Measurements from ENCODE around the gene CHRM5. TPM values are rescaled to one million over a fixed set of nuclear protein-coding genes. Genes with fewer than 3 reads are reported as not detected.

CHRM5 gene
- total RNA-seq, 1 experiment from 2014 or later = not detected

- no peaks in the 10 kb centered on the region for H3K4me1 ChIP-seq
- no peaks in the 10 kb centered on the region for H3K4me1 Mint-ChIP-seq (ENCODE audit: low read depth, unreplicated experiment)
- TF ChIP-seq, protein P1, sequence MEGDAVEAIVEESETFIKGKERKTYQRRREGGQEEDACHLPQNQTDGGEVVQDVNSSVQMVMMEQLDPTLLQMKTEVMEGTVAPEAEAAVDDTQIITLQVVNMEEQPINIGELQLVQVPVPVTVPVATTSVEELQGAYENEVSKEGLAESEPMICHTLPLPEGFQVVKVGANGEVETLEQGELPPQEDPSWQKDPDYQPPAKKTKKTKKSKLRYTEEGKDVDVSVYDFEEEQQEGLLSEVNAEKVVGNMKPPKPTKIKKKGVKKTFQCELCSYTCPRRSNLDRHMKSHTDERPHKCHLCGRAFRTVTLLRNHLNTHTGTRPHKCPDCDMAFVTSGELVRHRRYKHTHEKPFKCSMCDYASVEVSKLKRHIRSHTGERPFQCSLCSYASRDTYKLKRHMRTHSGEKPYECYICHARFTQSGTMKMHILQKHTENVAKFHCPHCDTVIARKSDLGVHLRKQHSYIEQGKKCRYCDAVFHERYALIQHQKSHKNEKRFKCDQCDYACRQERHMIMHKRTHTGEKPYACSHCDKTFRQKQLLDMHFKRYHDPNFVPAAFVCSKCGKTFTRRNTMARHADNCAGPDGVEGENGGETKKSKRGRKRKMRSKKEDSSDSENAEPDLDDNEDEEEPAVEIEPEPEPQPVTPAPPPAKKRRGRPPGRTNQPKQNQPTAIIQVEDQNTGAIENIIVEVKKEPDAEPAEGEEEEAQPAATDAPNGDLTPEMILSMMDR (IDR thresholded peaks at IDR 0.05; ENCODE audit: insufficient read depth in 1 of 2, low read depth in 1 of 2, low read length in 1 of 2, severe bottlenecking in 1 of 2, unreplicated experiment in 1 of 2) = no peak
- no peak overlapping the region for H3K4me3 Mint-ChIP-seq (ENCODE audit: unreplicated experiment)
- H3K9me3 ChIP-seq = no peaks in the 10 kb centered on the region
- H3K27me3 ChIP-seq (replicated peaks; ENCODE audit: control insufficient read depth, insufficient read depth, low read length) = no peaks in the 10 kb centered on the region
- no peaks in the 10 kb centered on the region for H3K9me3 Mint-ChIP-seq (ENCODE audit: unreplicated experiment)
- H3K27ac Mint-ChIP-seq (ENCODE audit: unreplicated experiment) = no peak overlapping the region
- no TSS peak for BruUV-seq (replicated peaks)
- no peaks in the 10 kb centered on the region for H3K36me3 ChIP-seq (ENCODE audit: control insufficient read depth, insufficient read depth, low read length)
- H3K4me3 ChIP-seq (ENCODE audit: low read depth, low read length) = no peak overlapping the region
- intact Hi-C loops (cut with micrococcal nuclease; ENCODE audit: unreplicated experiment) = no loop called here
- no peaks in the 10 kb centered on the region for H3K27me3 Mint-ChIP-seq (ENCODE audit: insufficient read depth, unreplicated experiment)
- no peak for DNase-seq
- no peaks in the 10 kb centered on the region for H3K36me3 Mint-ChIP-seq (ENCODE audit: insufficient read depth, unreplicated experiment)
- ChIA-PET POLR2A (no interaction called here), CTCF (no interaction called here)
These were observed 51.2 kb downstream of the CHRM5 start for GRCh38 chr15:34019369-34019990.

GRCh38 chr15:34023907-34024306 lies 55.6 kb downstream of the CHRM5 start:
- ChIA-PET POLR2A (no interaction called here), CTCF (no interaction called here)
- no peaks in the 10 kb centered on the region for H3K27me3 ChIP-seq (replicated peaks; ENCODE audit: control insufficient read depth, insufficient read depth, low read length)
- H3K4me1 ChIP-seq = no peaks in the 10 kb centered on the region
- TF ChIP-seq, protein P1 (IDR thresholded peaks at IDR 0.05; ENCODE audit: insufficient read depth in 1 of 2, low read depth in 1 of 2, low read length in 1 of 2, severe bottlenecking in 1 of 2, unreplicated experiment in 1 of 2) = no peak
- BruUV-seq (replicated peaks) = no TSS peak
- no peaks in the 10 kb centered on the region for H3K36me3 ChIP-seq (ENCODE audit: control insufficient read depth, insufficient read depth, low read length)
- Mint-ChIP-seq H3K4me3 (ENCODE audit: unreplicated experiment) (no peak overlapping the region), H3K9me3 (ENCODE audit: unreplicated experiment) (no peaks in the 10 kb centered on the region), H3K36me3 (ENCODE audit: insufficient read depth, unreplicated experiment) (no peaks in the 10 kb centered on the region), H3K27ac (ENCODE audit: unreplicated experiment) (no peak overlapping the region), H3K27me3 (ENCODE audit: insufficient read depth, unreplicated experiment) (no peaks in the 10 kb centered on the region), H3K4me1 (ENCODE audit: low read depth, unreplicated experiment) (no peaks in the 10 kb centered on the region)
- intact Hi-C loops (cut with micrococcal nuclease; ENCODE audit: unreplicated experiment) = no loop called here
- no peak for DNase-seq
- no peak overlapping the region for H3K4me3 ChIP-seq (ENCODE audit: low read depth, low read length)
- H3K9me3 ChIP-seq = no peaks in the 10 kb centered on the region

DNA sequence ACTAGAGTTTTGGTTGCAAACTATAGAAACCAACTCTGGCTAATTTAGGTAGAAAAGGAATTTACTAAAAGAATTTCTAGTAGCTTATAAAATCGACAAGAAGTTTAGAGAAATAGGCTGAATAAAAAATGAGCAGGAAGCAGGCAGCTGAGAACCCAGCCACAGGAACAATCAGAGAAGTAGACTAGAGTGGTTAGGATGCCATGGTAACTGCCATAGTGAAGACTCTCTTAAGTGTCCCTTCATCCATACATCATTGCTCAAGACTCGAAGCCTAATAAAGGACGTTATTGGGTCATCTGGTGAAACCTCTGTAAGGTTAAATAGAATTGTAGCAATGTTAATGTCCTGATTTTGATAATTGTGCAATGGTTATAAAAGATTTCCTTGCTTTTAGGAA lies 57.0 kb downstream of the CHRM5 start:
- Mint-ChIP-seq H3K27ac (ENCODE audit: unreplicated experiment) (no peak overlapping the region), H3K36me3 (ENCODE audit: insufficient read depth, unreplicated experiment) (no peaks in the 10 kb centered on the region), H3K9me3 (ENCODE audit: unreplicated experiment) (no peaks in the 10 kb centered on the region), H3K4me3 (ENCODE audit: unreplicated experiment) (no peak overlapping the region), H3K4me1 (ENCODE audit: low read depth, unreplicated experiment) (no peaks in the 10 kb centered on the region), H3K27me3 (ENCODE audit: insufficient read depth, unreplicated experiment) (no peaks in the 10 kb centered on the region)
- Histone ChIP-seq H3K4me3 (ENCODE audit: low read depth, low read length) (no peak overlapping the region), H3K27me3 (replicated peaks; ENCODE audit: control insufficient read depth, insufficient read depth, low read length) (no peaks in the 10 kb centered on the region), H3K36me3 (ENCODE audit: control insufficient read depth, insufficient read depth, low read length) (no peaks in the 10 kb centered on the region), H3K4me1 (no peaks in the 10 kb centered on the region), H3K9me3 (no peaks in the 10 kb centered on the region)
- ChIA-PET CTCF (no interaction called here), POLR2A (no interaction called here)
- TF ChIP-seq, protein P1 (IDR thresholded peaks at IDR 0.05; ENCODE audit: insufficient read depth in 1 of 2, low read depth in 1 of 2, low read length in 1 of 2, severe bottlenecking in 1 of 2, unreplicated experiment in 1 of 2) = no peak
- DNase-seq = no peak
- BruUV-seq (replicated peaks) = no TSS peak
- intact Hi-C loops (cut with micrococcal nuclease; ENCODE audit: unreplicated experiment) = no loop called here
